GM15510 (cell line): ENCODE data around the gene SLC4A4.

Source experiments
- POLR2A ChIP-seq: IDR thresholded peaks from 3 replicates; pipeline ENCODE4 v1.6.1; 2011; ENCODE audit warnings: borderline replicate concordance; ENCODE audit not compliant: insufficient read length; ENCODE audit errors: extremely low read depth

Gene SLC4A4

GRCh38 chr4:71553605-71554004, 214.8 kb downstream of the SLC4A4 start:
- no peak for TF ChIP-seq POLR2A

- no peak for TF ChIP-seq POLR2A
Measured at GRCh38 chr4:71554025-71554424, 215.2 kb downstream of the SLC4A4 start.

- TF ChIP-seq POLR2A: no peak
Measured at GRCh38 chr4:71558248-71558647, 219.4 kb downstream of the SLC4A4 start.

- TF ChIP-seq POLR2A: no peak
Measured at GRCh38 chr4:71559957-71560571, 221.2 kb downstream of the SLC4A4 start.

GRCh38 chr4:71564775-71565174, 226.0 kb downstream of the SLC4A4 start:
- no peak for TF ChIP-seq POLR2A

- TF ChIP-seq POLR2A: no peak
Measured at GRCh38 chr4:71566856-71567255, 228.0 kb downstream of the SLC4A4 start.

GRCh38 chr4:71568131-71568530, 229.3 kb downstream of the SLC4A4 start:
- no peak for TF ChIP-seq POLR2A

- TF ChIP-seq POLR2A: no peak
Measured at GRCh38 chr4:71570492-71570891, 231.7 kb downstream of the SLC4A4 start.

- no peak for TF ChIP-seq POLR2A
Measured at GRCh38 chr4:71571346-71571745, 232.5 kb downstream of the SLC4A4 start.

- TF ChIP-seq POLR2A: no peak
Measured at GRCh38 chr4:71583971-71584370, 245.2 kb downstream of the SLC4A4 start.

- TF ChIP-seq POLR2A: no peak
Measured at GRCh38 chr4:71584585-71584984, 245.8 kb downstream of the SLC4A4 start.

GRCh38 chr4:71586087-71586763, 247.4 kb downstream of the SLC4A4 start:
- no peak for TF ChIP-seq POLR2A

- TF ChIP-seq POLR2A: no peak
Measured at GRCh38 chr4:71587995-71588394, 249.2 kb downstream of the SLC4A4 start.

GRCh38 chr4:71592793-71593192, 254.0 kb downstream of the SLC4A4 start:
- TF ChIP-seq POLR2A: no peak

GRCh38 chr4:71593311-71593710, 254.5 kb downstream of the SLC4A4 start:
- no peak for TF ChIP-seq POLR2A

- no peak for TF ChIP-seq POLR2A
Measured at GRCh38 chr4:71595576-71596108, 256.8 kb downstream of the SLC4A4 start.
